Measurements from ENCODE around the gene CLEC3B.

GRCh38 chr3:45008117-45008516 is 18.0 kb upstream of the CLEC3B start:
- TF ChIP-seq FOS (IDR thresholded peaks at IDR 0.05; ENCODE audit: borderline replicate concordance, extremely low read depth, insufficient read length): no peak
- TF ChIP-seq CTCF (IDR thresholded peaks at IDR 0.05 in 2 of 3, conservative IDR thresholded peaks at IDR 0.05 in 1 of 3; ENCODE audit: control insufficient read depth in 2 of 3, extremely low read depth in 1 of 3, insufficient read depth in 1 of 3, low read depth in 3 of 3, low read length in 3 of 3): no peak
- no peak for TF ChIP-seq SMAD5 (IDR thresholded peaks at IDR 0.05; ENCODE audit: low read depth)
- TF ChIP-seq ATF2 (IDR thresholded peaks at IDR 0.05; ENCODE audit: low read length): no peak
- TF ChIP-seq ZBTB33 (IDR thresholded peaks at IDR 0.05): no peak
- TF ChIP-seq REST (IDR thresholded peaks at IDR 0.05; ENCODE audit: low read depth, low read length): no peak
- TF ChIP-seq GABPA (IDR thresholded peaks at IDR 0.05; ENCODE audit: low read depth): no peak
- no peak for TF ChIP-seq FOXK2 (IDR thresholded peaks at IDR 0.05)
- TF ChIP-seq SP1 (IDR thresholded peaks at IDR 0.05; ENCODE audit: low read depth, low read length): no peak
- TF ChIP-seq MAX (IDR thresholded peaks at IDR 0.05; ENCODE audit: low read depth, low read length): no peak
- no peak for TF ChIP-seq SMAD1 (IDR thresholded peaks at IDR 0.05; ENCODE audit: low read depth, partially characterized antibody)
